Non-pigmented ciliary epithelial cell (primary cell): ENCODE results near the gene RNF152.

Experiments used
- DNase-seq: peaks from one replicate; pipeline ENCODE4 v3.0.0-alpha.2; 2010; ENCODE audit warnings: low read depth

The RNF152 gene, protein sequence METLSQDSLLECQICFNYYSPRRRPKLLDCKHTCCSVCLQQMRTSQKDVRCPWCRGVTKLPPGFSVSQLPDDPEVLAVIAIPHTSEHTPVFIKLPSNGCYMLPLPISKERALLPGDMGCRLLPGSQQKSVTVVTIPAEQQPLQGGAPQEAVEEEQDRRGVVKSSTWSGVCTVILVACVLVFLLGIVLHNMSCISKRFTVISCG

DNA sequence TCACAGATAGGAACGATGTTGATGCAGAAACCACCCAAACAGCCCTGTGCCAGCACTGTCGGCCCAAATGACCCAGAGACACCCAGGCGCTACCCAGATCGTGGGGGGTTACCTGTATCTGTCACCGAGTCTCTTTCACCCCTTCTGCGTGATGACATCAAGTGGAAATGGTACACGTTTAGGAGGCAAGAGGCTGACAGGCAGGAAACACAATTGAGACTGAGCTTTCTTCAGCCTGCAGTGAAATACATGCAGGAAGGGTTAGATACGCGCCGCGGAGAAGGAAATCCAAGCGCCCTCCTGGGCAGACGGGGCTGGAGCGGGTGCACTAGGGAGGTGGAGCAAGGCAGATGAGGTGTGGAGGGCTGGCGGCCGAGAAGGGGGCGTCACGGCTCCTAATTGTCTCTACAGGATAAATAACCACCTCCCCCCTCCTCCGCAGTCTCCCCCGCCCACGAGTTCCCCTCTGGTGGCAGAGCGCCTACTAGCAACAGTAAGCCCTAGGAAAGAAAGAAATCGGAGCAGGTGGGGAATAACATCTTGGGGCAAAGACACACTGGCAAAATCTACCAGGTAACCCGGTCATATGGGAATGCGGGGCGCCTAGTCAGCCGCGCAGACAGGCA lies at the start of gene RNF152:
TSS of gene RNF152 (minus strand) at position 325 of the 626 bp plus-strand sequence. CDS start 76,544 bp downstream, outside the sequence.
- DNase-seq, result no peak

DNA sequence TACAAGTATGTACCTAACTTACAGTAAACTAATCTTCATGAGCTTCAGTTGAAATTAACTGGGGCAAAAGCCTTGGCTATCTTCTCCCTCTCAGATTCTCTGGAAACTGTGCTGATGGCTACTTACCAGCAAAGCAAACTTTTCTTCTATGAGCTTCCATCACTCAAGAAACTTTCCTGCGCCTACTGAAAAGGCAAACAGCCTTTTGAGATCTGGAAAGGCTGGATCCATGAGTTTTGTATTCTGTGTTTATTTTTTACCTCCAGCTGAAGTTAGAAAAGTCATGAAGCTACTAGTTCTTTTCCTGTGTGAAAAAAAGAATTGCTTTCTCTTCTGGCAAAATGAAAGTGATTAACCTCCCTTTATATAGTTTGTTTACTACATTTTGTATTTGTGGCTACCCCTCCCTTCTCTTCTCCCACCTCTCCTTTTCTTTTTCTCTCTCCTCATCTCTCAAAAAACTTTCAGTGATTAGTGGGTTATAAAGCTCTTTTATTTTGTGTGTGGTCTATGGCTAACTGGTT lies 49.2 kb upstream of the RNF152 start:
- DNase-seq, result no peak

DNA sequence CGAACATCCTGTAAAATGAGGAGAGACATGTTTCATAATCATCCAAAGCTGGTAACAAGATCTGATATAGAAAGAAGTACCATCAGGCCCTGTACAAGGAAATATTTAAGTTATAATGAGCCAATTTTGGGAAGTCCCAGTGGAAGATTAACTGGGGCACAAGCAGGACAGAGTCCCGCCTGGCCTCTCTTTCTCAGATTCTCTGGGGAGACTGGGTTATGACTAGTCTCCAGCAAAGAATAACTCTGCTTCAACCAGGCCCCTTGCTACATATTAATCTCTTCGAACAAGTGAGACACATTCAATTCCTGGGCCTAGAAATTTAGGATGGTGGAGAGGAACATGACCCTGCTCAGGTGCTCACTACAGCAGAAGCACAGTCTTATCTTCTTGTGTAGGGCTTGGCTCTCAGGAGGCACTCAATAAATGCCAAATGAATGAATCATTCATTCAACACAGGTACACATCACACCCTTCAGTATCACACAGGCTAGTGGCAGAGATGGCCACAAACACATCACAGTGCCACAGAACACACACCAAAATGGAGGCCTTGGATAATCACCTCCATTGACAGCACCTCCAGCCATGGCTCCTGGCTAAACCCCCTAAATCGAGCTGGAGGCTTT lies 46.4 kb upstream of the RNF152 start:
- no peak for DNase-seq

DNA sequence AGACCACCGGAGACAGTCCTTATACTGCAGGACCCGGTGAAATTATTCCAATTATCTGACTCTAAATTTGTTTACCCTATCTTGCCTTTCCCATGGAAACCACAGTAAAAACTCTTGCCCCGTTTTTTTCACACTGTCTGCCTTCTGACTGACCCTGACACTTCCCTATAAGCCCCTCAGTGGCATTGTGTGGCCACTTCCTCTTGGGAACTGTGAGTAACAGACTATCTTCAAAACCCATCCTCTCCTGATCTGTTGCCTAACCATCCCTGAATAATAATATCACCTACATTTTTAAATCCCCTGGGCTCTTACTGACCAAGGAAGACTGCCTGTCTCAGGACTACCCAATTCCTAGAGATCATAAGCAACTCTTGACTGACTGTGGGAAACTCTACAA lies 42.6 kb upstream of the RNF152 start:
- DNase-seq, result no peak

DNA sequence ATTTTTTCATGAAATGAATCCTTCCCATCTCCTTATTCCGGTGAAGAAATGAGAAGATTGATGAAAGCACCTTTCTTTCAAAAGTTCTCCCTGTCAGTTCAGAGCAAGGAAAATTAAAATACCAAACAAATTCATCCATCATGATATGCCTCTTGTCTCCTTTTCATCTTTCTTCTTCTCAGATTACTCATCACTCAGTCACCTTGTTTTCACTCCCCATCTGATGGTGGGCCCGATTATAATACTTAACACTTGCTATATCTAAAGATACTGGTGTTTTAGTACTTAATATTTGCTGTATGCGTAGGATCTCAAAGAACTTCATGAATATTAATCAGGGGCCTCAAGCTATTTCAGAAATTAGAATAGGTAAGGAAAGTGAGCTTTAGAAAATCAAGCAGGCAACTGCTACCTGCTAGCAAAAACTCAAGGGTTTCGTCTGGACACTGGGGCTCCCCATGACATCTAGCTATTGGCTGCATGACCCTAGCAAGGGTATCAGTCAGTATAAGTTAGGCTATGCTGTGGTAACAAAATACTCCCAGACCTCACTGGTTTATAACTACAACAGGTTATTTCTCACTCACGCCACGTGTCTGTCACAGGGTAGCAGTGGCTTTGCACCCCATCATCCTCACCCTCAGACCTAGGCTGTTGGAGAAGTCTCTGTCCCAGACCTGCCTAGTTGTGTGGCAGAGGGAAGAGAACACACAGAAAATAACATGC lies 39.0 kb upstream of the RNF152 start:
- DNase-seq, result no peak

DNA sequence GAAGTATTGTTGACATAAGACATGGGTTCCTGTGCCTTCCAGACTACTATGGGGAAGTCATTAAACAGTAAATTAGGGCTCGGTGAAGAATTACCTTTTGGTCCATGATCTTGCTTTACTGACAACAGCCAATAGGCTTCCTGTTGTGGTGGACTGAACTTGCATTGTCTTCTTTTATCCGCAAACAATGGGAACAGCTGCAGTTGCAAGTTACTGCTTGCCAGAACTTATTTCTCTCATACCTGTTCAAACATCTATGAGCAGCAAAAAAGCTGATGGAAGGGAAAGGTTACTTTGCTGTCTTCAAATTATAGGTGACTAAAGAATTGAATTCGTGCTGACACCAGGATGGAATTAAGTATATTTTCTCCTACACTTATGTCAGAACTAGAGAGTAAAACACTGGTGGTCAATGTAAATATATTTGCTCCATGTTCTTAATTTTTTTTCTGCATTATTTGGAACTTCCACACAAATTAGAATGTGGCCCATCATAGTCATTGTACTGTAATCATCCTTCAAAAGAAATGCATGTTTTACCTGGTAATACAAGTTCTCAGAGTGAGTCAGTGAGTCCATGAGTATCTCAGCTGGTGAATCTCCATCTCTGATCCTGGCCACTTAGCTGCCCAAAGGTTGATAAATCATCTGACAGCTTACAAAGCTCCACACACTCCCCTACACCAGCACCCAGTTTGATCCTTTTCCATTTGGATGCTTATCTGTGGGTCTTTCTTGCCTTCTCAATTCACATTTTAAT lies 37.3 kb upstream of the RNF152 start:
- DNase-seq, result no peak

DNA sequence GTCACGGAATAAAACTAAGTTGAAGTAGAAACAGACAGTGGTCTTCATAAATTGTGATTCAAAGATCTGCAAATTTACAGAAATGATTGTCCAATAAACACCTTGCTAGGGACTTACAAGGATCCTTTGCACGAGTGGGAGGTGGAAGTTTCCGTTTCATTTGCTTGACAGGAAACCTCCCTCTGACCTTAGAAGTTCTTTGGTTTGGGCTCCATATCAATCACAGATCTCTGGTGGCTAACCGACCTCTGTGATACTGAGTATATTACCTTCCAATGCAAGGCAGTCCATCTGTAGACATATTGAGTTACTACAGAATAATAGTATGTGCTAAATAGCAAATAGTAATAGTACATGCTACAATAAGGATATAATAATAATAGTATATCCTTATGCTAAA lies 33.7 kb upstream of the RNF152 start:
- no peak for DNase-seq

DNA sequence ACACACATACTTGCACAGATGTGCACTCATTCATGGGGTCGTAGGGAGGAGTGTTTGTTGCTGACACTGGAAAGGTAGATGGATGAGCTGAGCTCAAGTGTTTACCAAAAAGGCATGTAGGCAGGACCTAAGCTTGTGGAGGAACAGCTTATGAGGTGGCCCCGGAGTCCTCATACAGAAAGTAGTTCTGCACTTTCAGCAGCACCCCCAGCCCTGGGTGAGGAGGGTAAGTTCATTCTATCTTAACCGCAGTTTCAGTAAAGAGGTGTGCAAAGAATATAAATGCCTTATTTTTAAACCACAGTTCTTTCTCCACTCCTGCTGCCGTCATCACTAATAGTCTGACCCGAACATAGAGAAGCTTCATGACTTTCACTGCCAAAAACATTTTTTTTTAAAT lies 31.7 kb upstream of the RNF152 start:
- no peak for DNase-seq

DNA sequence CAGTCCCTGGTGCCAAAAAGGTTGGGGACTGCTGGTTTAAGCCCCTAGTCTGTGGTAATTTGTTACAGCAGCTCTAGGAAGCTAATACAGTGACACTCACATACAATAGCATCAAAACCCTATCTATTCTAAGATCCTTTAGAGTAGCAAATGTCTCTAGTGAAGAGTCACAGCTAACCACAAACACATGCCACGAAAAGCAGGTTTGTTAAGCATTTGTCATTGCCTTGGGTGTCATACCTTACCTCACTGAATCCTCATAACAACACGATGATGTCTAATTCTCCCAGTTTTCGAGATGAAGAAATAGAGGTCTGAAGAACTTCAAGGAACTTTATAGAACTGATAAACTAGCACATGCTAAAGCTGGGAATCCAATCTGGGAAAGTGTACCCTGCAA lies 29.6 kb upstream of the RNF152 start:
- DNase-seq, result no peak

DNA sequence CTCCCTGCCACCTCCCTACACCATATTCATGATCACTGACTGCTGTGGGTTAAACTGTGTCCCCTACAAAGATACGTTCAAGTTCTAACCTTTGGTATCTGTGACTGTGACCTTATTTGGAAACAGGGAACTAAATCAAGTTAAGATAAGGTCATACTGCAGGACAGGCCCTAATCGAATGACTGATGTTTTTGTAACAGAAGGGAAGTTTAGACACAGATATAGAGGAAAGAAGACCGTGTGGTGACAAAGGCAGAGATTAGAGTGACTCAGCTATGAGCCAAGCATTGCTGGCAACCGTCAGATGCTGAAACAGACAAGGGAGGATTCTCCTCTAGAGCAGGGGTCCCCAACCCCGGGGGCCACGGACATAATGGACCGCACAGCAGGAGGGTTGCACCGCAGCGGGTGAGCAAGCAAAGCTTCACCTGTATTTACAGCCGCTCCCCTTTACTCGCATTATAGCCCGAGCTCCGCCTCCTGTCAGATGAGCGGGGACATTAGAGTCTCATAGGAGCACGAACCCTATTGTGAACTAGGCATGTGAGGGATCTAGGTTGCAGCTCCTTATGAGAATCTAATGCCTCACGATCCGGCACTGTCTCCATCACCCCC lies 28.9 kb upstream of the RNF152 start:
- no peak for DNase-seq

DNA sequence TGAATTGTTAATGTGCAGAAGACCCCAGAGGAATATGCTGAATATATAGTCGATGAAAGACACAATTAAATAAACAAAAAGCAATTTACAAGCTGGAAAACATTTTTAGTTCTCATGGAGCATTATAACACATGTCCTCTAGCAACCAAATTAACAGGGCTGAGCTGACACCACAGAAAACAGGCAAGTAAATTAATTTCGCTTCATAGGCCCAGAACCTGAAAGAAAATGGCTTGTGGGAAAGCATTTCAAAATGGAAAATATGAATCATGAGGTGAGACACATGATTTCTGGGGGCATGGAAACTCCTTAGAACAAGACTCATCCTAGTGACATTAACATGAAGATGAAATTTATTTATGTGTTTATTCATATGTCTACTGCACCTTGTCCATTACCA lies 25.0 kb upstream of the RNF152 start:
- no peak for DNase-seq

DNA sequence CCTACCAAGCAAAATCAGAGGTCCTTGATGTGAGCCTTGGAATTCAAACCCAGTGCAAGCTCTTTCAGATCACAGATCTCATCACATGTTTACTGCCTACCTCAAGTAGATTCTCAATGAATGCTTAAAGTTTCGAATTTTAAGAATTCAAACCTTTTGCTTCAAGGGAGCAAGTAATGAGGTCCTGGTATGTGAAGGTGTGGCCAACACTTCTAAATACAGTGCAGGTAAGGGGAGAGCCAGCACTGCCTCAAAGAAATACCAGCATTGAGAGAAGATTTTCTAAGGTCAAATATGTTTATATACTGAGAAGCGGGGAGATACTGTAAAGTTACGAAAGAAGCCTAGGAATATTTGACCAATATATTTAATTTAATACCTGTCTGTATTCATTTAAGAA lies 19.7 kb upstream of the RNF152 start:
- DNase-seq, result no peak

DNA sequence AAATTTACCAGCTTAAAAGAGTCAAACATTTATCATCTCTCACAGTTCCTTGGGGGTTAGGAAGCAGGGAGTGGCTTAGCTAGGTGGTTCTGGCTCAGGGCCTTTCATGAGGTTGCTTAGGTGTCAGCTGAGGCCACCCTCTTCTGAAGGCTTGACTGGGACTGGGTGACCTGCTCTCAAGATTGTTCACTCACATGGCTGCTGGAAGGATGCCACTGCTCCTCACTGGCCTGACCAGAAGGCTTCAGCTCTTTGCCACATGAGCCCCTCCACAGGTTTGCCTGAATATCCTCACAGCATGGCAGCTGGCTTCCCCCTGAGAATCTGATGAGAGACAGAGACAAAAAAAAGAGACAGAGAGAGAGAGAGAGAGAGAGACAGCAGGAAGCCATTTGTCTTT lies 17.3 kb upstream of the RNF152 start:
- no peak for DNase-seq

DNA sequence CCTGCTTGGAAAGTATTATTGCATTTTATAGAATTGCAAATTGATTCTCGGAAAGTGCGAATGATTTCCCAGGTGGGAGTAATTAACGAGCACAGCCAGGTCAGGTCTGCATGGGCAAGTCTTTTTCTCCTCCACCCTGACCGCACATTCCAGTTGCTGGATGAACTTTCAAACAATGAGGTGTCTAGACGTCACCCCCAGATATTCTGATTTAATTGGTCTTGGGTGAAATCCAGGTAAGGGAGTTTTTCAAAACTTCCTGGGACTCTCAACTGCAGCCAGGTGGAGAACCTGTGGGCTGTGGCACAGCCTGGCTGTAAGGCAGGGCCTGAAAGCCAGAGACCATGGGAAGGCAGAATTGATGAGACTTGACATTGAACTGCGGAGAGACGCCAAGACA lies 15.9 kb upstream of the RNF152 start:
- no peak for DNase-seq

DNA sequence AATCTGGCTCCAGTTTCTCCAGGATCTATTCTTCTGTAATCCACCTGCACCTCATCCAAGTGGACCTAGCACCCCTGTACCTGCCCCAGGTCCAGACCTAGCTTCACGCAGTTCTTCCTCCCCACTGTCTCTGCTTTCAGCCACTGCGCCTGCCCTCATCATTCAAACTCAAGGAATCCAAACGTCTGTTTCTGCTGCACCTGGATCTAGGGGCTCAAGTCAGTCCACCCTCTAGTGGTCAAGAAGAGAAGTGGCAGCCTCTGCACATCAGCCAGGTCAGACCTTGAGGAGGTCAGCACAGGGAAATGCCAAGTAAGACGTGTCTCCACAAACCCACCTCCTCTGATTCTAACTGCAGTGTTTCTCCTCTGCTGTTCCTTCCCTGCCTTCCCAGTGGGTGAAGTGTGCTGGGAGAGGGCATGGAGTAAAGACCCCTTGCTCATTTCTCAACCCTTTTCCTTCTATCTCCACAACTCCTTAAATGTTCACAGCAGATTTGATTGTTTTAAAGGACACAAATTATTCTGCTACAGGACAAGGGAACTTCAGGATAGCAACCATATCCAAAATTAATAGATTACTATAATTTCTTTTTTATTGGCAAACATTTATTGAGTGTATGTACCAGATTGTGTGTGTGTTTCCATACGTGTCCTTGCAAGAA lies 8.6 kb upstream of the RNF152 start:
- no peak for DNase-seq

DNA sequence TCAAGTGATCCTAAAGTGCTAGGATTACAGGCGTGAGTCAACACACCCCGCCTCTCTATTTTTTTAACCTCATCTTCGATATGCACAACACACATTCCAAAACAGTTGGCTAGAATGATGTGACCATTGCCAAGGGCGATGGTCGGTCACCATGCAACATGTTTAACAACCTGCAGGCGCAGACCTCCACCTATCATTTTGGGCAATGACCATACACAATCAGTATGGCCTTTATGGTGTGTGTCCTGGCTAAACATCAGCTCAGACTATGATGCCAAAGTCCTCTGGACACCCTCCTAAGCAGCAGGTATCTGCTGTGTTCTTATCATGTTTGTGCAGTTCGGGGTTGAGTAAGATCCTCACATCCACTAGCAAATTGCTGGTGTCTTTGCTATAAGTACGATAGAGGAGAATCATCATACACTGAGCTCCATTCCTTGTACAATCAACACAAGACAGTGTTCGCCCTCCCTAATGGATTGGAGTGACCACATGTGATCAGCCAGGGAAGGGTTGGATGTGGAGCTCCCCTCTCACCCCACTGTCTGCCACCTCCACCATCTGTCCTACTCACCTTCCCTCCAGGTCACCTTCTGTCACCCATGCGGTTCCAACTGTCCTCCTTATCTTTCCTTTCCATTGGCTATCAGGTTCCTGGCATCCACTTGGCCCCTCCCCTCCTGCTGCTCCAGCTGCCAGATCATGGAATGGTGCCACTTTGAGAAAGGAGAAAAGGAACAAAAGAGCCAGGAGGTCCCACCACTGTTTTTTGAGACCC lies 7.9 kb upstream of the RNF152 start:
- no peak for DNase-seq

DNA sequence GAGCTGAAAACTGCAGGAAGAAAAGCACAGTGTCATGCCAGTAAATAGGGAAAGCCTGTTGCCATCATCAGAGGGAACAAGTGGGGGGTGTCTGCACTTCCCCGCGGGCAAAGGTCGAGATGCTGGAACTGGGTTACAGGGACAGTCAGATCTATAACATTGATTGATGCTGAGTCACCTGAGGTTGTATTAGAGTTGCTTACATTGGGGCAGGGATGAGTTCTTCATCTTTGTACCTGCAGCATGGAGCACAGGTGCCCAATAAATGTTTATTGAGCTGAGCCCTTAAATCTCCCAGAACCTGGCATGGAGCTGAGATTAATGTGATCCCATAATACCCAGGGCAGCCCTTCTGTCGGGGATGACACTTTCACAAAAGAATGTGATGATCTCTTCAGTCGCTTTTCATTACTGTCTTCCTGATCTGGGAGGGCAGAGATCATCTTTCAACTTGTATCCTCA lies 5.9 kb upstream of the RNF152 start:
- no peak for DNase-seq

DNA sequence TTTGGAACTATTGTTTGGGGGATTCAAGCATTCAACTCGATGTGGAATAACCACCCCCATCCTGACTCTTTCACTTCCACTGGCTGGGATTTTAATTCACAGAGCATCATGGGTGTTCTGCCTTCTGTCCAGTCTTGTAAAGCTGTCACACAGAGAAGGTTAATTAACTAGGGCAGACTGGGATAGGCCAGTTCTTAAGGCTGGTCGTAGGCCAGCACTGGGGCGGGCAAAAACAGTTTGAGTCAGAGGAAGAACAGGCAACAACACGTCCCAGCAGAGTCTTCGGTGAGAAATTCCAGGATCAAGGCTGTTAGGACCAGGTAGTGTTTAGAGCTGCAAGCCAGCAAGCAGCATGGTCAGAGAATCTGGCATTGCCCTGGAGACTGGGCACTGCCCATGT lies 4.0 kb upstream of the RNF152 start:
- DNase-seq, result no peak

DNA sequence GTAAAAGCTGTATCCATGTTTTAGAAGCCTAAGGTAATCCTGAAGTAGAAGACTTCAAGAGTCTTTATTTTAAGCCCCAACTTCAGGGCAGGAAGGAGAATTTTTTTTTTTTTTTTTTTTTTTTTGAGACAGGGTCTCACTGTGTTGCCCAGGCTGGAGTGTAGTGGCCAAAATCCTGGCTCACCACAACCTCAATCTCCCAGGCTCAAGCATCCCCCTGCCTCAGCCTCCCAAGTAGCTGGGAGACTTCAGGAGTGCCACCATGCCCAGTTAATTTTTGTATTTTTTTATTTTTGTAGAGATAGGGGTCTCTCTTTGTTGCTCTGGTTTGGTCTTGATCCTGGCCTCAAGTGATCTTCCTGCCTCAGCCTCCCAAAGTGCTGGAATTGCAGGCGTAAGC lies 3.3 kb upstream of the RNF152 start:
- DNase-seq, result no peak
